SK-N-SH (cell line): ENCODE data around the gene HSPB3.

Experiments
- EZH2phosphoT487 ChIP-seq: fragments of 200-600 bp; sonication (generic); IDR thresholded peaks from 2 replicates; pipeline ENCODE4 v1.6.1; 2017; ENCODE audit warnings: low read depth, mixed run types, mild to moderate bottlenecking, antibody characterized with exemption, moderate library complexity, borderline replicate concordance
- GABPA ChIP-seq: IDR thresholded peaks from 2 replicates; pipeline ENCODE4 v1.4.0; 2012; ENCODE audit warnings: low read depth, mild to moderate bottlenecking
- TF ChIP-seq, protein P1 (sequence below): fragments of 200-600 bp; sonication (generic); IDR thresholded peaks from 2 replicates; pipeline ENCODE4 v1.6.1; 2017; ENCODE audit warnings: antibody characterized with exemption, mild to moderate bottlenecking, moderate library complexity

DNA sequence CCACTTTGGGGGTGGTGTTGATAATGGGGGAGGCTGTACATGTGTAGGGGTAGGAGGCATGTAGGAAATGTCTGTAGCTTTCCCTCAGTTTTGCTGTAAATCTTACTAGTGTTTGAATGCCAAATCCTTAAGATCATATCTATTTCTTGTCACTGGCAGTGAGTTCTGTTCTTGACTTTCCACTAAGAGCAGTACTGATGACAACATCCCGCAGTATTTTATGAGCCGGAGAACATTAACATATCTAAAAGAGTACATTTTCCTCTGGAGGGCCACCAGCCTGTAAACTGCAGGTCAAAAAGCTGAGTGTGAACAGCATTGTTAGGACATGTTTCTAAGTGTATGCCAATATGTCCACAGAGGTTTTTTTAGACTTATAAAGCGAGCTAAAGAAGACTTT is 2.5 kb upstream of the HSPB3 start:
- TF ChIP-seq, protein P1, sequence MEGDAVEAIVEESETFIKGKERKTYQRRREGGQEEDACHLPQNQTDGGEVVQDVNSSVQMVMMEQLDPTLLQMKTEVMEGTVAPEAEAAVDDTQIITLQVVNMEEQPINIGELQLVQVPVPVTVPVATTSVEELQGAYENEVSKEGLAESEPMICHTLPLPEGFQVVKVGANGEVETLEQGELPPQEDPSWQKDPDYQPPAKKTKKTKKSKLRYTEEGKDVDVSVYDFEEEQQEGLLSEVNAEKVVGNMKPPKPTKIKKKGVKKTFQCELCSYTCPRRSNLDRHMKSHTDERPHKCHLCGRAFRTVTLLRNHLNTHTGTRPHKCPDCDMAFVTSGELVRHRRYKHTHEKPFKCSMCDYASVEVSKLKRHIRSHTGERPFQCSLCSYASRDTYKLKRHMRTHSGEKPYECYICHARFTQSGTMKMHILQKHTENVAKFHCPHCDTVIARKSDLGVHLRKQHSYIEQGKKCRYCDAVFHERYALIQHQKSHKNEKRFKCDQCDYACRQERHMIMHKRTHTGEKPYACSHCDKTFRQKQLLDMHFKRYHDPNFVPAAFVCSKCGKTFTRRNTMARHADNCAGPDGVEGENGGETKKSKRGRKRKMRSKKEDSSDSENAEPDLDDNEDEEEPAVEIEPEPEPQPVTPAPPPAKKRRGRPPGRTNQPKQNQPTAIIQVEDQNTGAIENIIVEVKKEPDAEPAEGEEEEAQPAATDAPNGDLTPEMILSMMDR: no peak
- TF ChIP-seq EZH2phosphoT487: no peak
- TF ChIP-seq GABPA: no peak
